H9 (cell line): ENCODE results near the gene GOLPH3L. TPM values are rescaled to one million over a fixed set of nuclear protein-coding genes. Genes with fewer than 3 reads are reported as not detected.

Experiments used
- DNase-seq: peaks from one replicate; pipeline ENCODE4 v3.0.0-alpha.2; 2017
- H2AFZ ChIP-seq: one replicate; pipeline ENCODE4 v1.6.1; 2013; ENCODE audit warnings: mild to moderate bottlenecking, low read length, control low read depth, moderate library complexity
- H2AK5ac ChIP-seq: 2 replicates; pipeline ENCODE4 v1.6.1; 2013; ENCODE audit warnings: low read length, control low read depth, mixed read lengths; ENCODE audit not compliant: insufficient read length
- H2BK120ac ChIP-seq: one replicate; pipeline ENCODE4 v1.6.1; 2013; ENCODE audit warnings: low read depth, mild to moderate bottlenecking, low read length, control low read depth, inconsistent platforms; ENCODE audit not compliant: poor library complexity, severe bottlenecking
- H2BK12ac ChIP-seq: 2 replicates; pipeline ENCODE4 v1.6.1; 2013; ENCODE audit warnings: low read length, control low read depth, mixed read lengths, low read depth; ENCODE audit not compliant: insufficient read length
- H2BK15ac ChIP-seq: 2 replicates; pipeline ENCODE4 v1.6.1; 2013; ENCODE audit warnings: low read depth, low read length, control low read depth
- H2BK20ac ChIP-seq: one replicate; pipeline ENCODE4 v1.6.1; 2013; ENCODE audit warnings: low read depth, mild to moderate bottlenecking, low read length, control low read depth, inconsistent platforms; ENCODE audit not compliant: poor library complexity, severe bottlenecking
- H2BK5ac ChIP-seq: 2 replicates; pipeline ENCODE4 v1.6.1; 2013; ENCODE audit warnings: low read length, control low read depth, mixed read lengths; ENCODE audit not compliant: insufficient read length
- H3K14ac ChIP-seq: 2 replicates; pipeline ENCODE4 v1.6.1; 2013; ENCODE audit warnings: low read length, control low read depth; ENCODE audit not compliant: insufficient read depth
- H3K18ac ChIP-seq: 2 replicates; pipeline ENCODE4 v1.6.1; 2013; ENCODE audit warnings: low read depth, mild to moderate bottlenecking, mixed read lengths, low read length, control low read depth; ENCODE audit not compliant: insufficient read length
- H3K23ac ChIP-seq: 2 replicates; pipeline ENCODE4 v1.6.1; 2013; ENCODE audit warnings: low read length, control low read depth, mixed read lengths, low read depth; ENCODE audit not compliant: insufficient read length
- H3K23me2 ChIP-seq: 2 replicates; pipeline ENCODE4 v1.6.1; 2013; ENCODE audit warnings: low read depth, mild to moderate bottlenecking, mixed read lengths, low read length, control low read depth; ENCODE audit not compliant: insufficient read length, poor library complexity, severe bottlenecking
- H3K27ac ChIP-seq: 2 replicates; pipeline ENCODE4 v1.5.1; 2013; ENCODE audit warnings: low read length, control low read depth, mixed read lengths, low read depth; ENCODE audit not compliant: insufficient read length
- H3K27me3 ChIP-seq: 2 replicates; pipeline ENCODE4 v1.6.1; 2013; ENCODE audit warnings: low read length, control low read depth, inconsistent platforms; ENCODE audit not compliant: insufficient read depth
- H3K4ac ChIP-seq: 2 replicates; pipeline ENCODE4 v1.6.1; 2013; ENCODE audit warnings: low read depth, mild to moderate bottlenecking, control low read depth, inconsistent platforms, low read length, moderate library complexity
- H3K4me1 ChIP-seq: 2 replicates; pipeline ENCODE4 v1.6.1; 2013; ENCODE audit warnings: low read length, control low read depth, inconsistent platforms; ENCODE audit not compliant: insufficient read depth
- H3K4me2 ChIP-seq: 2 replicates; pipeline ENCODE4 v1.6.1; 2013; ENCODE audit warnings: low read length, control low read depth, mixed read lengths; ENCODE audit not compliant: insufficient read length, insufficient read depth
- H3K56ac ChIP-seq: 2 replicates; pipeline ENCODE4 v1.6.1; 2013; ENCODE audit warnings: low read depth, mild to moderate bottlenecking, mixed read lengths, low read length, control low read depth; ENCODE audit not compliant: insufficient read length
- H3K79me1 ChIP-seq: 2 replicates; pipeline ENCODE4 v1.6.1; 2013; ENCODE audit warnings: low read depth, mild to moderate bottlenecking, moderate library complexity, low read length, control low read depth, inconsistent platforms; ENCODE audit not compliant: insufficient read depth, poor library complexity, severe bottlenecking
- H3K79me2 ChIP-seq: 2 replicates; pipeline ENCODE4 v1.6.1; 2013; ENCODE audit warnings: low read length, control low read depth, inconsistent platforms; ENCODE audit not compliant: insufficient read depth
- H3K9ac ChIP-seq: 2 replicates; pipeline ENCODE4 v1.6.1; 2013; ENCODE audit warnings: low read length, control low read depth, mixed read lengths; ENCODE audit not compliant: insufficient read length; ENCODE audit errors: extremely low read depth
- H3K9me3 ChIP-seq: one replicate; pipeline ENCODE4 v1.6.1; 2013; ENCODE audit warnings: low read depth, low read length, inconsistent platforms; ENCODE audit not compliant: control insufficient read depth
- H3T11ph ChIP-seq: one replicate; pipeline ENCODE4 v1.6.1; 2013; ENCODE audit warnings: mild to moderate bottlenecking, low read length, control low read depth, inconsistent platforms
- H4K20me1 ChIP-seq: one replicate; pipeline ENCODE4 v1.6.1; 2013; ENCODE audit not compliant: control insufficient read depth, insufficient read length, insufficient read depth
- H4K5ac ChIP-seq: 2 replicates; pipeline ENCODE4 v1.6.1; 2013; ENCODE audit warnings: low read depth, mild to moderate bottlenecking, mixed read lengths, low read length, control low read depth; ENCODE audit not compliant: insufficient read length
- H4K8ac ChIP-seq: replicated peaks from 2 replicates; pipeline ENCODE4 v1.6.1; 2013; ENCODE audit warnings: low read length, control low read depth, mixed read lengths, low read depth; ENCODE audit not compliant: insufficient read length
- H4K91ac ChIP-seq: 2 replicates; pipeline ENCODE4 v1.6.1; 2013; ENCODE audit warnings: low read depth, mild to moderate bottlenecking, moderate library complexity, mixed read lengths, low read length, control low read depth; ENCODE audit not compliant: insufficient read length
- H3K27ac Mint-ChIP-seq, 3 experiments: 2 replicates in 2 of 3; 3 replicates in 1 of 3; pipeline ENCODE4 v1.8.0; 2020 to 2021; ENCODE audit warnings: mixed read lengths in 3 of 3, mild to moderate bottlenecking in 1 of 3, moderate library complexity in 1 of 3
- H3K27me3 Mint-ChIP-seq: 2 replicates; pipeline ENCODE4 v1.8.0; 2021; ENCODE audit warnings: low read depth, mild to moderate bottlenecking, moderate library complexity, mixed read lengths
- H3K36me3 Mint-ChIP-seq, 3 experiments: 2 replicates in 2 of 3; 3 replicates in 1 of 3; pipeline ENCODE4 v1.8.0; 2020 to 2021; ENCODE audit warnings: low read depth in 3 of 3, mixed read lengths in 3 of 3; ENCODE audit not compliant: insufficient read depth in 1 of 3
- H3K4me1 Mint-ChIP-seq, 2 experiments: 2 replicates each; pipeline ENCODE4 v1.8.0; 2020; ENCODE audit warnings: mixed read lengths in 2 of 2
- H3K4me3 Mint-ChIP-seq, 2 experiments: 2 replicates in 1 of 2; 3 replicates in 1 of 2; pipeline ENCODE4 v1.8.0; 2020 to 2021; ENCODE audit warnings: mild to moderate bottlenecking in 2 of 2, mixed read lengths in 2 of 2, moderate library complexity in 1 of 2
- H3K9me3 Mint-ChIP-seq, 2 experiments: 2 replicates in 1 of 2; 3 replicates in 1 of 2; pipeline ENCODE4 v1.8.0; 2020; ENCODE audit warnings: mild to moderate bottlenecking in 2 of 2, mixed read lengths in 2 of 2, moderate library complexity in 1 of 2
- WGBS: extraction: QIAGEN DNeasy Blood & Tissue Kit; methylation state at CpG from one replicate; pipeline ENCODE4 v1.1.7; 2013; ENCODE audit warnings: missing lambda C conversion rate, low lambda C conversion rate, mixed read lengths; ENCODE audit not compliant: insufficient read length; ENCODE audit errors: extremely low coverage; 5-methylcytosine and 5-hydroxymethylcytosine counted together
- total RNA-seq: library from RNA; stranded (reverse); gene quantifications from 2 replicates; pipeline ENCODE4 v1.2.1, GENCODE V29; 2021
- TF ChIP-seq, protein P1 (sequence below): fragments of 200-600 bp; sonication (generic); conservative IDR thresholded peaks from 3 replicates; pipeline ENCODE4 v1.8.0; 2021; ENCODE audit warnings: antibody characterized with exemption, mild to moderate bottlenecking

GOLPH3L gene
- total RNA-seq, 1 experiment from 2014 or later, result 30.5 TPM

DNA sequence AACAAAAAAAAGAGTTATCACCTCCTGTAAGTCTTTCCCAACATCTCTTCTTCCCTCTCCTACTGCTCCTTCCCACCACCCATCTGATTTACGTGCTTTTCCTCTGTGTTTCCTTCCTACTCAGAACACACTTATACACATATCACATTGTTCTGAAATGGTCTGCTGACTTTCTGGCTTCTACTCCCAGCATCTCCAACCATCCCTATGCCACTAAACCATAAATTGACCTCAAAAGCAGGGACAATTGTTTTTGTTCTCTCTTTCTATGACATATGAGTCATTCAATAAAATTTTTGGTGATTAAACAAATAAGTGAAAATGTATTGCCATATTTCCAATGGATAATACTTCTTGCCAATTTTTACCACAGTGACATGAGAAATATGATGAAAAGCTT lies 8.2 kb downstream of the GOLPH3L start:
- Histone ChIP-seq H3K23ac (no peak overlapping the region), H3K27me3 (no peaks in the 10 kb centered on the region), H3K56ac (no peak overlapping the region), H3K4ac (no peak overlapping the region), H3K79me2 (no peaks in the 10 kb centered on the region), H3K18ac (no peak overlapping the region), H2BK120ac (no peak overlapping the region), H3K23me2 (no peaks in the 10 kb centered on the region), H3K14ac (no peak overlapping the region), H3T11ph (no peak overlapping the region), H3K9me3 (no peaks in the 10 kb centered on the region), H2AFZ (no peak overlapping the region), H4K5ac (no peak overlapping the region), H2AK5ac (no peak overlapping the region), H3K79me1 (no peaks in the 10 kb centered on the region), H4K8ac (no peak overlapping the region), H2BK15ac (no peak overlapping the region), H2BK5ac (no peak overlapping the region), H3K27ac (no peak overlapping the region), H2BK20ac (no peak overlapping the region), H2BK12ac (no peak overlapping the region), H3K9ac (no peak overlapping the region), H4K20me1 (no peaks in the 10 kb centered on the region), H4K91ac (no peak overlapping the region), H3K4me1 (no peaks in the 10 kb centered on the region), H3K4me2 (no peak overlapping the region)
- Mint-ChIP-seq H3K27me3 (no peaks in the 10 kb centered on the region), H3K36me3 (peaks cover 14 to 45% (median 36%) of the 10 kb centered on the region in 3 experiments; a peak in 6 of 7 replicates), H3K9me3 (no peaks in the 10 kb centered on the region), H3K4me1 (peaks cover 5 to 6% of the 10 kb centered on the region in 2 experiments), H3K27ac (peak overlapping the region in 2 of 3 experiments; percentile 6 to 28; a peak in 2 of 7 replicates), H3K4me3 (no peak overlapping the region)
- no CpG with 5 or more reads among the region's 1 CpG for WGBS
- DNase-seq, result no peak
- TF ChIP-seq, protein P1, sequence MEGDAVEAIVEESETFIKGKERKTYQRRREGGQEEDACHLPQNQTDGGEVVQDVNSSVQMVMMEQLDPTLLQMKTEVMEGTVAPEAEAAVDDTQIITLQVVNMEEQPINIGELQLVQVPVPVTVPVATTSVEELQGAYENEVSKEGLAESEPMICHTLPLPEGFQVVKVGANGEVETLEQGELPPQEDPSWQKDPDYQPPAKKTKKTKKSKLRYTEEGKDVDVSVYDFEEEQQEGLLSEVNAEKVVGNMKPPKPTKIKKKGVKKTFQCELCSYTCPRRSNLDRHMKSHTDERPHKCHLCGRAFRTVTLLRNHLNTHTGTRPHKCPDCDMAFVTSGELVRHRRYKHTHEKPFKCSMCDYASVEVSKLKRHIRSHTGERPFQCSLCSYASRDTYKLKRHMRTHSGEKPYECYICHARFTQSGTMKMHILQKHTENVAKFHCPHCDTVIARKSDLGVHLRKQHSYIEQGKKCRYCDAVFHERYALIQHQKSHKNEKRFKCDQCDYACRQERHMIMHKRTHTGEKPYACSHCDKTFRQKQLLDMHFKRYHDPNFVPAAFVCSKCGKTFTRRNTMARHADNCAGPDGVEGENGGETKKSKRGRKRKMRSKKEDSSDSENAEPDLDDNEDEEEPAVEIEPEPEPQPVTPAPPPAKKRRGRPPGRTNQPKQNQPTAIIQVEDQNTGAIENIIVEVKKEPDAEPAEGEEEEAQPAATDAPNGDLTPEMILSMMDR, result no peak
